SK-N-SH treated with all-trans-retinoic acid at 6 μM for 48 hours (cell line): ENCODE results near the gene GPRIN1.

Experiments
- ATAC-seq: fragments of 200-7000 bp; cut with Tn5 transposase; 3 replicates; pipeline ENCODE4 v1.9.1; 2020; ENCODE audit warnings: mild to moderate bottlenecking, moderate library complexity
- ARNTL ChIP-seq: fragments of 450-650 bp; formaldehyde crosslinking; IDR thresholded peaks from 2 replicates; pipeline ENCODE4 v1.5.0; 2020; ENCODE audit warnings: low read depth, mild to moderate bottlenecking, moderate library complexity, borderline replicate concordance
- BACH2 ChIP-seq: fragments of 250-450 bp; sonication (Bioruptor Pico); IDR thresholded peaks from 2 replicates; pipeline ENCODE4 v1.9.0; 2021; ENCODE audit warnings: mild to moderate bottlenecking, borderline replicate concordance
- CSDC2 ChIP-seq: fragments of 250-450 bp; sonication (Bioruptor Pico); IDR thresholded peaks from 2 replicates; pipeline ENCODE4 v1.5.0; 2020; ENCODE audit warnings: mild to moderate bottlenecking, moderate library complexity
- ESRRG ChIP-seq: fragments of 250-450 bp; sonication (Bioruptor Pico); IDR thresholded peaks from 2 replicates; pipeline ENCODE4 v1.6.1; 2021; ENCODE audit warnings: mild to moderate bottlenecking
- GLIS3 ChIP-seq: fragments of 250-450 bp; sonication (Bioruptor Pico); IDR thresholded peaks from 2 replicates; pipeline ENCODE4 v1.5.0; 2020; ENCODE audit warnings: mild to moderate bottlenecking, moderate library complexity
- ISL1 ChIP-seq: fragments of 250-450 bp; sonication (Bioruptor Pico); IDR thresholded peaks from 2 replicates; pipeline ENCODE4 v2.1.2; 2022; ENCODE audit warnings: mild to moderate bottlenecking, moderate library complexity
- OSR1 ChIP-seq: fragments of 250-450 bp; sonication (Bioruptor Pico); IDR thresholded peaks from 2 replicates; pipeline ENCODE4 v1.8.0; 2022; ENCODE audit warnings: moderate library complexity, mild to moderate bottlenecking, inconsistent platforms
- PATZ1 ChIP-seq: fragments of 250-450 bp; sonication (Bioruptor Pico); IDR thresholded peaks from 2 replicates; pipeline ENCODE4 v1.8.0; 2020; ENCODE audit warnings: mild to moderate bottlenecking, moderate library complexity, borderline replicate concordance
- POU6F1 ChIP-seq: fragments of 250-450 bp; sonication (Bioruptor Pico); IDR thresholded peaks from 2 replicates; pipeline ENCODE4 v1.8.0; 2021; ENCODE audit warnings: low read depth, mild to moderate bottlenecking, moderate library complexity, borderline replicate concordance
- PPARA ChIP-seq: fragments of 250-450 bp; sonication (Bioruptor Pico); IDR thresholded peaks from 2 replicates; pipeline ENCODE4 v1.5.0; 2020; ENCODE audit warnings: mild to moderate bottlenecking, borderline replicate concordance
- RARB ChIP-seq: fragments of 250-450 bp; sonication (Bioruptor Pico); IDR thresholded peaks from 2 replicates; pipeline ENCODE4 v1.8.0; 2021; ENCODE audit warnings: mild to moderate bottlenecking, moderate library complexity
- SNAI2 ChIP-seq: fragments of 250-450 bp; sonication (Bioruptor Pico); IDR thresholded peaks from 2 replicates; pipeline ENCODE4 v1.5.0; 2020; ENCODE audit warnings: mild to moderate bottlenecking, moderate library complexity
- TCF4 ChIP-seq: fragments of 250-450 bp; sonication (Bioruptor Pico); IDR thresholded peaks from 2 replicates; pipeline ENCODE4 v1.8.0; 2021; ENCODE audit warnings: mild to moderate bottlenecking, moderate library complexity, borderline replicate concordance
- TOX ChIP-seq: fragments of 250-450 bp; sonication (Bioruptor Pico); IDR thresholded peaks from 2 replicates; pipeline ENCODE4 v1.8.0; 2021; ENCODE audit warnings: mild to moderate bottlenecking, moderate library complexity, borderline replicate concordance
- TSHZ2 ChIP-seq: fragments of 250-450 bp; sonication (Bioruptor Pico); IDR thresholded peaks from 2 replicates; pipeline ENCODE4 v1.5.0; 2020; ENCODE audit warnings: mild to moderate bottlenecking, moderate library complexity
- ZC3H10 ChIP-seq: fragments of 250-450 bp; sonication (Bioruptor Pico); IDR thresholded peaks from 2 replicates; pipeline ENCODE4 v1.5.1; 2021; ENCODE audit warnings: mild to moderate bottlenecking, moderate library complexity
- ZFP3 ChIP-seq: fragments of 250-450 bp; sonication (Bioruptor Pico); IDR thresholded peaks from 2 replicates; pipeline ENCODE4 v1.5.0; 2020; ENCODE audit warnings: mild to moderate bottlenecking, moderate library complexity
- ZFP30 ChIP-seq: fragments of 450-650 bp; formaldehyde crosslinking; IDR thresholded peaks from 2 replicates; pipeline ENCODE4 v1.5.0; 2022; ENCODE audit warnings: mild to moderate bottlenecking, moderate library complexity
- ZNF565 ChIP-seq: fragments of 450-650 bp; formaldehyde crosslinking; conservative IDR thresholded peaks from 2 replicates; pipeline ENCODE4 v1.5.0; 2020; ENCODE audit warnings: low read depth, mild to moderate bottlenecking, moderate library complexity
- ZNF70 ChIP-seq: fragments of 450-650 bp; formaldehyde crosslinking; IDR thresholded peaks from 2 replicates; pipeline ENCODE4 v1.5.0; 2020; ENCODE audit warnings: mild to moderate bottlenecking, moderate library complexity
- ZNF8 ChIP-seq: fragments of 450-650 bp; formaldehyde crosslinking; IDR thresholded peaks from 2 replicates; pipeline ENCODE4 v1.5.0; 2020; ENCODE audit warnings: mild to moderate bottlenecking, moderate library complexity
- TF ChIP-seq, protein P1 (sequence below): fragments of 250-450 bp; sonication (Bioruptor Pico); IDR thresholded peaks from 2 replicates; pipeline ENCODE4 v1.5.1; 2021; ENCODE audit warnings: mild to moderate bottlenecking, moderate library complexity
- TF ChIP-seq, protein P2 (sequence below): fragments of 250-450 bp; sonication (Bioruptor Pico); IDR thresholded peaks from 2 replicates; pipeline ENCODE4 v1.5.1; 2020; ENCODE audit warnings: low read depth, mild to moderate bottlenecking, moderate library complexity

GPRIN1 gene

GRCh38 chr5:176561259-176561658 lies 48.7 kb downstream of the GPRIN1 start (continued):
- TF ChIP-seq, protein P1, sequence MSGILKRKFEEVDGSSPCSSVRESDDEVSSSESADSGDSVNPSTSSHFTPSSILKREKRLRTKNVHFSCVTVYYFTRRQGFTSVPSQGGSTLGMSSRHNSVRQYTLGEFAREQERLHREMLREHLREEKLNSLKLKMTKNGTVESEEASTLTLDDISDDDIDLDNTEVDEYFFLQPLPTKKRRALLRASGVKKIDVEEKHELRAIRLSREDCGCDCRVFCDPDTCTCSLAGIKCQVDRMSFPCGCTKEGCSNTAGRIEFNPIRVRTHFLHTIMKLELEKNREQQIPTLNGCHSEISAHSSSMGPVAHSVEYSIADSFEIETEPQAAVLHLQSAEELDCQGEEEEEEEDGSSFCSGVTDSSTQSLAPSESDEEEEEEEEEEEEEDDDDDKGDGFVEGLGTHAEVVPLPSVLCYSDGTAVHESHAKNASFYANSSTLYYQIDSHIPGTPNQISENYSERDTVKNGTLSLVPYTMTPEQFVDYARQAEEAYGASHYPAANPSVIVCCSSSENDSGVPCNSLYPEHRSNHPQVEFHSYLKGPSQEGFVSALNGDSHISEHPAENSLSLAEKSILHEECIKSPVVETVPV, result no peak
- no peak for TF ChIP-seq ZFP30 (CRISPR knock-in tag)

GRCh38 chr5:176560364-176560763 lies 49.6 kb downstream of the GPRIN1 start:
- ATAC-seq, result no peak
- TF ChIP-seq TSHZ2 (CRISPR knock-in tag) (no peak), CSDC2 (CRISPR knock-in tag) (no peak), ZFP30 (CRISPR knock-in tag) (no peak), ESRRG (no peak), ISL1 (CRISPR knock-in tag) (no peak), ARNTL (CRISPR knock-in tag) (no peak), RARB (CRISPR knock-in tag) (no peak), PPARA (CRISPR knock-in tag) (no peak), ZFP3 (CRISPR knock-in tag) (no peak), TCF4 (CRISPR knock-in tag) (no peak), BACH2 (CRISPR knock-in tag) (no peak), ZC3H10 (CRISPR knock-in tag) (no peak), ZNF8 (no peak), GLIS3 (CRISPR knock-in tag) (no peak)
- TF ChIP-seq, protein P1, result no peak

DNA sequence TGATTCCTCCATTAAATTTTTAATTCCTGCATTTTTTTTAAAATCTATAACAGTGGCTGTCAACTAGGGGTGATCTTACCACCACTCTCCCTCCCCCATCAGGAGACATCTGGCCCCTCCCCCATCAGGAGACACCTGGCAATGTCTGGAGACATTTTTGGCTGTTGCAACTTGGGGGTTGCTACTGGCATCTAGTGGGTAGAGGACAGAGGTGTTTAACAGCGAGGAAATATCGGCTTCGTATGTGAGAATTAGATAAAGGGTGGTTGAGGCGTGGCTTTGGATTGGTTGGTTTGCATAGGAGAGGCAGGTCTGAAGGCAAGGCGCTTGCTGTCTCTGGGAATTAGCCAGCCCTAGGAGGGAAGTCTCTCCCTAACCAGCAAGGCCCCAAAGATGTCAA lies 50.3 kb downstream of the GPRIN1 start:
- TF ChIP-seq ZFP30 (CRISPR knock-in tag) (no peak), ISL1 (CRISPR knock-in tag) (no peak), RARB (CRISPR knock-in tag) (no peak), ZNF70 (CRISPR knock-in tag) (no peak), ZNF565 (no peak), PPARA (CRISPR knock-in tag) (no peak), CSDC2 (CRISPR knock-in tag) (no peak), TSHZ2 (CRISPR knock-in tag) (no peak), OSR1 (CRISPR knock-in tag) (no peak), PATZ1 (CRISPR knock-in tag) (no peak), TOX (CRISPR knock-in tag) (no peak), GLIS3 (CRISPR knock-in tag) (no peak), ZNF8 (no peak), ZFP3 (CRISPR knock-in tag) (no peak), POU6F1 (CRISPR knock-in tag) (no peak), SNAI2 (CRISPR knock-in tag) (no peak)
- TF ChIP-seq, protein P2, sequence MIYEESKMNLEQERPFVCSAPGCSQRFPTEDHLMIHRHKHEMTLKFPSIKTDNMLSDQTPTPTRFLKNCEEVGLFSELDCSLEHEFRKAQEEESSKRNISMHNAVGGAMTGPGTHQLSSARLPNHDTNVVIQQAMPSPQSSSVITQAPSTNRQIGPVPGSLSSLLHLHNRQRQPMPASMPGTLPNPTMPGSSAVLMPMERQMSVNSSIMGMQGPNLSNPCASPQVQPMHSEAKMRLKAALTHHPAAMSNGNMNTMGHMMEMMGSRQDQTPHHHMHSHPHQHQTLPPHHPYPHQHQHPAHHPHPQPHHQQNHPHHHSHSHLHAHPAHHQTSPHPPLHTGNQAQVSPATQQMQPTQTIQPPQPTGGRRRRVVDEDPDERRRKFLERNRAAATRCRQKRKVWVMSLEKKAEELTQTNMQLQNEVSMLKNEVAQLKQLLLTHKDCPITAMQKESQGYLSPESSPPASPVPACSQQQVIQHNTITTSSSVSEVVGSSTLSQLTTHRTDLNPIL (CRISPR knock-in tag), result no peak
- TF ChIP-seq, protein P1, result no peak
- TF ChIP-seq, all 23 proteins: peak for 0
- ATAC-seq, result no peak
